A204.1 (cell line): ENCODE data around the gene SYNPR.

Source experiments
- FAIRE-seq: peaks from 2 replicates; lab custom pipeline; 2012; peaks lifted over from hg19 to GRCh38; lab: Jason Lieb, UNC

The SYNPR gene

GRCh38 chr3:63557912-63558311, 279.8 kb downstream of the SYNPR start:
- no peak for FAIRE-seq

GRCh38 chr3:63559884-63560283, 281.8 kb downstream of the SYNPR start:
- no peak for FAIRE-seq

GRCh38 chr3:63561879-63562278, 283.8 kb downstream of the SYNPR start:
- no peak for FAIRE-seq

- no peak for FAIRE-seq
Observed at GRCh38 chr3:63562323-63562722, 284.2 kb downstream of the SYNPR start.

- FAIRE-seq: no peak
Observed at GRCh38 chr3:63563572-63563971, 285.5 kb downstream of the SYNPR start.

GRCh38 chr3:63565220-63565619, 287.1 kb downstream of the SYNPR start:
- no peak for FAIRE-seq

GRCh38 chr3:63571682-63572081, 293.6 kb downstream of the SYNPR start:
- FAIRE-seq: no peak

GRCh38 chr3:63576846-63577245, 298.7 kb downstream of the SYNPR start:
- FAIRE-seq: no peak

GRCh38 chr3:63578858-63579257, 300.8 kb downstream of the SYNPR start:
- FAIRE-seq: no peak

GRCh38 chr3:63580151-63580550, 302.0 kb downstream of the SYNPR start:
- FAIRE-seq: no peak

GRCh38 chr3:63582943-63583500, 304.9 kb downstream of the SYNPR start:
- FAIRE-seq: no peak

- FAIRE-seq: no peak
Observed at GRCh38 chr3:63584681-63585080, 306.6 kb downstream of the SYNPR start.

GRCh38 chr3:63585927-63586326, 307.8 kb downstream of the SYNPR start:
- no peak for FAIRE-seq

- no peak for FAIRE-seq
Observed at GRCh38 chr3:63588895-63589294, 310.8 kb downstream of the SYNPR start.

GRCh38 chr3:63593779-63594178, 315.7 kb downstream of the SYNPR start:
- no peak for FAIRE-seq

- no peak for FAIRE-seq
Observed at GRCh38 chr3:63595221-63595620, 317.1 kb downstream of the SYNPR start.

GRCh38 chr3:63597019-63597418, 318.9 kb downstream of the SYNPR start:
- FAIRE-seq: no peak

GRCh38 chr3:63607716-63608115, 329.6 kb downstream of the SYNPR start:
- FAIRE-seq: no peak

GRCh38 chr3:63609408-63609807, 331.3 kb downstream of the SYNPR start:
- no peak for FAIRE-seq

GRCh38 chr3:63609834-63610233, 331.7 kb downstream of the SYNPR start:
- FAIRE-seq: no peak

- no peak for FAIRE-seq
Observed at GRCh38 chr3:63611382-63611781, 333.3 kb downstream of the SYNPR start.

- FAIRE-seq: no peak
Observed at GRCh38 chr3:63613561-63613960, 335.5 kb downstream of the SYNPR start.

GRCh38 chr3:63617391-63617790, 339.3 kb downstream of the SYNPR start:
- no peak for FAIRE-seq

- no peak for FAIRE-seq
Observed at GRCh38 chr3:63624941-63625560, 346.9 kb downstream of the SYNPR start.

GRCh38 chr3:63631670-63632069, 353.6 kb downstream of the SYNPR start:
- FAIRE-seq: no peak
